AG04449 (cell line): ENCODE data around the gene EFNB2.

Experiments used
- CTCF ChIA-PET: fragments of 350-600 bp; formaldehyde crosslinking; extraction: SDS; loops from one replicate; lab custom pipeline; 2021; ENCODE audit warnings: antibody characterized with exemption; lab: Yijun Ruan, JAX
- POLR2A ChIA-PET: fragments of 400-600, 350-600 bp; formaldehyde crosslinking; extraction: SDS; loops from one replicate; lab custom pipeline; 2020; ENCODE audit warnings: antibody characterized with exemption, inconsistent platforms; lab: Yijun Ruan, JAX
- DNase-seq: peaks from one replicate; pipeline ENCODE4 v3.0.0-alpha.2; 2010; ENCODE audit warnings: low read depth, low spot score
- H3K4me3 ChIP-seq: 2 replicates; pipeline ENCODE4 v1.5.1; 2011; ENCODE audit warnings: low read depth, mild to moderate bottlenecking, control low read depth, low read length
- CTCF ChIP-seq: IDR thresholded peaks from one replicate; pipeline ENCODE4 v1.5.1; 2011; ENCODE audit warnings: mild to moderate bottlenecking, moderate library complexity, low read length, control low read depth, inconsistent platforms; ENCODE audit not compliant: insufficient read depth; ENCODE audit errors: missing control alignments

The EFNB2 gene

GRCh38 chr13:106570299-106570852 lies 34.9 kb upstream of the EFNB2 start:
- H3K4me3 ChIP-seq = no peak overlapping the region
- TF ChIP-seq CTCF = no peak
- CTCF ChIA-PET = no interaction called here
- no peak for DNase-seq
- POLR2A ChIA-PET = no interaction called here

DNA sequence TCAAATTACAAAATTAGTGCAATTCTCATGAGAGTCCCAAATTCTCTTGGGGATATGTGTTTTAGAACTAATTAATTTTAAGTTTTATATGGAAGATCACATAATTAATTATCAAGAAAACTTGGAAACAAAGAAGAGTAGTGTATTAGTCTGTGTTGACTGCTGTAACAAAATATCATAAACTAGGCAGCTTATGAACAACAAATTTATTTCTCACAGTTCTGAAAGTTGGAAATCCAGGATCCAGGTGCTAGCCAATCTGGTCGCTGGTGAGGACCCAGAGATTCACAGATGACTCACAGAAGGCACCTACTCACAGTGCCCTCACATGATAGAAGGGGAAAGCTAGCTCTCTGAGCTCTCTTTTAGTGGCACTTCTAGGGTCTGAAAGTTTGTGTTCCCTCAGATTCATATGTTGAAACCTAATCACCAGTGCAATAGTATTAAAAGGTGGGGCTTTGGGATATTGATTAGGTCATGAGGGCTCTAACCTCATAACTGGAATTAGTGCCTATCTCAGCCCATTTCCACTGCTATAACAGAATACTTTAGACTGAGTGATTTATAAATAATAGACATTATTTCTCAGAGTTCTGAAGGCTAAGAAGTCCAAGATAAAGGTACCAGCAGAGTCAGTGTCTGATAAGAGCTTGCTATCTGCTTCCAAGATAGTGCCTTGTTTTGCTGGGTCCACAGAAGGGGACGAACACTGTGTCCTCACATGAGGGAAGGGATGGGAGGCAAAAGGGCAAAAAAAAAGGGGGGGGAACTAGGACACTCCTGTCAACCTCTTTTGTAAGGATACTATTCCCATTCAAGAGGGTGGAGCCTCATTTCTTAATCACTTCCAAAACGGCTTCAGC lies 34.0 kb upstream of the EFNB2 start:
- TF ChIP-seq CTCF = no peak
- no peak overlapping the region for H3K4me3 ChIP-seq
- POLR2A ChIA-PET = interaction anchor here (3.0 kb wide), 1 partner anchor 35 kb away, joined by 19 read pairs; the partner anchor contains the start of gene EFNB2
- DNase-seq = no peak
- CTCF ChIA-PET = interaction anchor here (1.6 kb wide), 1 partner anchor 51 kb away, joined by 5 read pairs; no protein-coding TSS in a partner anchor

GRCh38 chr13:106568299-106569003 lies 33.0 kb upstream of the EFNB2 start:
- no peak for TF ChIP-seq CTCF
- no peak for DNase-seq
- ChIA-PET POLR2A (interaction anchor here (0.9 to 3.0 kb wide), 2 partner anchors 27 to 34 kb away, joined by 3 to 19 read pairs; partner anchors contain the start of gene EFNB2), CTCF (interaction anchor here (1.6 kb wide), 1 partner anchor 52 kb away, joined by 5 read pairs; no protein-coding TSS in a partner anchor)
- peak overlapping the region; percentile 87 for H3K4me3 ChIP-seq

- peak within 1 kb of the TSS; percentile 87 for H3K4me3 ChIP-seq
- CTCF ChIA-PET = interaction anchor here (1.6 to 2.0 kb wide), 2 partner anchors 52 to 54 kb away, joined by 5 read pairs; no protein-coding TSS in a partner anchor
- TF ChIP-seq CTCF = no peak
- POLR2A ChIA-PET = interaction anchor here (0.9 to 3.0 kb wide), 2 partner anchors 26 to 33 kb away, joined by 3 to 19 read pairs; partner anchors contain the start of gene EFNB2
- DNase-seq = peak; percentile 29
These were observed 32.2 kb upstream of the EFNB2 start, which contains the start of gene ARGLU1 for GRCh38 chr13:106567474-106568298. ARGLU1 (minus strand) TSS chr13:106568137; CDS start chr13:106567919, 218 bp downstream.

GRCh38 chr13:106566641-106567473 lies 31.4 kb upstream of the EFNB2 start:
- POLR2A ChIA-PET = interaction anchor here (0.6 to 3.0 kb wide), 2 partner anchors 32 to 456 kb away, joined by 3 to 19 read pairs; partner anchors contain the start of gene EFNB2
- DNase-seq = no peak
- no peak for TF ChIP-seq CTCF
- CTCF ChIA-PET = interaction anchor here (0.8 to 2.0 kb wide), 2 partner anchors 31 to 54 kb away, joined by 3 to 5 read pairs; no protein-coding TSS in a partner anchor
- peak overlapping the region; percentile 87 for H3K4me3 ChIP-seq
